ENCODE results near the gene MORF4L1. TPM values are rescaled to one million over a fixed set of nuclear protein-coding genes. Genes with fewer than 3 reads are reported as not detected.
"Not testable (repeated sequence)": the region's sequence is repeated elsewhere in the genome, so short reads cannot be mapped to it uniquely, and the experiment has no call there.

The MORF4L1 gene
- total RNA-seq, 2 donors from 2014 or later = 151 to 304 TPM

DNA sequence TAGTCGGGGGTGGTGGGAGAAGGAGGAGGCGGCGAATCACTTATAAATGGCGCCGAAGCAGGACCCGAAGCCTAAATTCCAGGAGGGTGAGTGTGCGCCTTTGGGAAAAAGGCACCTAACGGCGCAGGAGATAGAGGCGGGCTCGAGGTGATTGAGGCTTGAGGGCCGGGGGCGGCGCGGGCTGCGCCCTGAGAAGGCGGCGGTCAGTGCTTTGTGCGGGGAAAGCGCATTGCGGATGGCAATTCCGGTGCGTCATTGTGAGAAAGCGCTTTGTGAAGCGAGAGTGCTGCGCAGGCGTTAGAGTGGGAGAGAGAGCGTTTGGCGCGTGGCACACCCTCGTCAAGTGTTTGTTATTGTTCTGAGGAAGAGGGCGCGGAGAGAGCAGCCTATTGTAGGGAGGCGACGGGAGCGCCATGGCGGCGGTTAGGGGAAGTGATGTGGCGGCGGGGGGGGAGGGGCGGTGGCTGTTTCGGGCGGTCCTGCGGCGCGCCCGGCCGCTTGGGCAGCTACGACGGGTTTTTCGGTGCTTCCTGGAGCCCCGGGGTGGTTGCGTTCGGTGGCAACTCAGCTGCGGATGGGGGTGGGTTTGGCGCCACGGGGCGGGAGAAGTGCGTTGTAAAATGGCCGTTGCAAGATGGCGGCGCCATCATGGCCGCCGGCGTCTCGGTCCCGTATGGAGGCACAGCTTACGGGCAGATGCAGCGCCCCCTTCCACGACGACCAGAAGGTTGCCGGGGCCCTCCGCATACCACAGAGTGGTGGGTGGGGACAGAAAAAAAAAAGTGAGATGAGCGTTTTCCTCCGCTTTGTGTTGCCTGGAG lies 492 bp downstream of the MORF4L1 start:
- no peaks in the 10 kb centered on the region for H3K36me3 ChIP-seq
- under 1% methylated on average over 75 of the region's 75 CpGs for WGBS
- intact Hi-C loops (cut with DNase I) = no loop called here

GRCh38 chr15:78873793-78874765 lies 1.4 kb downstream of the MORF4L1 start:
- Histone ChIP-seq H3K4me3 (peak overlapping the region; percentile 89 to 100), H3K36me3 (no peaks in the 10 kb centered on the region), H3K27me3 (replicated peaks; ENCODE audit: insufficient read depth) (no peaks in the 10 kb centered on the region), H3K27ac (peak overlapping the region; percentile 99 to 100), H3K4me1 (replicated peaks) (peaks cover 10% of the 10 kb centered on the region), H3K9me3 (no peaks in the 10 kb centered on the region)
- no peak for DNase-seq (ENCODE audit: low spot score)
- WGBS = under 1% methylated on average over 38 of the region's 38 CpGs
- no peak for TF ChIP-seq POLR2AphosphoS5 (IDR thresholded peaks at IDR 0.05)
- no peak for TF ChIP-seq POLR2A (IDR thresholded peaks at IDR 0.05)
- TF ChIP-seq, protein P1, sequence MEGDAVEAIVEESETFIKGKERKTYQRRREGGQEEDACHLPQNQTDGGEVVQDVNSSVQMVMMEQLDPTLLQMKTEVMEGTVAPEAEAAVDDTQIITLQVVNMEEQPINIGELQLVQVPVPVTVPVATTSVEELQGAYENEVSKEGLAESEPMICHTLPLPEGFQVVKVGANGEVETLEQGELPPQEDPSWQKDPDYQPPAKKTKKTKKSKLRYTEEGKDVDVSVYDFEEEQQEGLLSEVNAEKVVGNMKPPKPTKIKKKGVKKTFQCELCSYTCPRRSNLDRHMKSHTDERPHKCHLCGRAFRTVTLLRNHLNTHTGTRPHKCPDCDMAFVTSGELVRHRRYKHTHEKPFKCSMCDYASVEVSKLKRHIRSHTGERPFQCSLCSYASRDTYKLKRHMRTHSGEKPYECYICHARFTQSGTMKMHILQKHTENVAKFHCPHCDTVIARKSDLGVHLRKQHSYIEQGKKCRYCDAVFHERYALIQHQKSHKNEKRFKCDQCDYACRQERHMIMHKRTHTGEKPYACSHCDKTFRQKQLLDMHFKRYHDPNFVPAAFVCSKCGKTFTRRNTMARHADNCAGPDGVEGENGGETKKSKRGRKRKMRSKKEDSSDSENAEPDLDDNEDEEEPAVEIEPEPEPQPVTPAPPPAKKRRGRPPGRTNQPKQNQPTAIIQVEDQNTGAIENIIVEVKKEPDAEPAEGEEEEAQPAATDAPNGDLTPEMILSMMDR (IDR thresholded peaks at IDR 0.05) = no peak
- intact Hi-C loops (cut with DNase I) = no loop called here

More for the DNA sequence above, 492 bp downstream of the MORF4L1 start:
- H3K27me3 ChIP-seq (replicated peaks; ENCODE audit: insufficient read depth) = no peaks in the 10 kb centered on the region
- no peaks in the 10 kb centered on the region for H3K9me3 ChIP-seq
- TF ChIP-seq, protein P1 (IDR thresholded peaks at IDR 0.05) = peak in 2 of 4 experiments; percentile 7 to 31
- TF ChIP-seq POLR2A (IDR thresholded peaks at IDR 0.05) (peak; percentile 70), POLR2AphosphoS5 (IDR thresholded peaks at IDR 0.05) (peak; percentile 39)
- peak overlapping the region; percentile 99 to 100 for H3K27ac ChIP-seq
- H3K4me1 ChIP-seq (replicated peaks) = peaks cover 10% of the 10 kb centered on the region
- H3K4me3 ChIP-seq = peak overlapping the region; percentile 89 to 100
- DNase-seq (ENCODE audit: low spot score) = peak; percentile 71

GRCh38 chr15:78875107-78875914 lies 2.6 kb downstream of the MORF4L1 start:
- TF ChIP-seq POLR2A (IDR thresholded peaks at IDR 0.05) (no peak), POLR2AphosphoS5 (IDR thresholded peaks at IDR 0.05) (no peak)
- TF ChIP-seq, protein P1 (IDR thresholded peaks at IDR 0.05) = no peak
- WGBS = 61% methylated on average over 22 of the region's 22 CpGs
- intact Hi-C loops (cut with DNase I) = no loop called here
- Histone ChIP-seq H3K4me3 (peak overlapping the region in 1 of 2 donors; percentile 100), H3K9me3 (no peaks in the 10 kb centered on the region), H3K4me1 (replicated peaks) (peaks cover 10% of the 10 kb centered on the region), H3K36me3 (no peaks in the 10 kb centered on the region), H3K27me3 (replicated peaks; ENCODE audit: insufficient read depth) (no peaks in the 10 kb centered on the region), H3K27ac (peak overlapping the region in 1 of 2 donors; percentile 100)
- no peak for DNase-seq (ENCODE audit: low spot score)

DNA sequence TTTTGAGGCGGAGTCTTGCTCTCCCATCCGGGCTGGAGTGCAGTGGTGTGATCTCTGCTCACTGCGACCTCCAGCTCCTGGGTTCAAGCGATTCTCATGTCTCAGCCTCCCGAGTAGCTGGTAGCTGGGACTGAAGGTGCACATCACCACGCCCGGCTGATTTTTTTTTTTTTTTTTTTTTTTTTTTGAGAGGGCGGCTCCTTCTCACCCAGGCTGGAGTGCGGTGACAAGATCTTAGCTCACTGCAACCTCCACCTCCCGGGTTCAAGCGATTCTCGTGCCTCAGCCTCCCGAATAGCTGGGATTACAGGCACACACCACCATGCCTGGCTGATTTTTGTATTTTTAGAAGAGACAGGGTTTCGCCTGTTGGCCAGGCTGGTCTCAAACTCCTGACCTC lies 4.3 kb downstream of the MORF4L1 start:
- H3K9me3 ChIP-seq; H3K4me3 ChIP-seq; DNase-seq (ENCODE audit: low spot score); H3K4me1 ChIP-seq (replicated peaks); H3K27ac ChIP-seq; H3K36me3 ChIP-seq; H3K27me3 ChIP-seq (replicated peaks; ENCODE audit: insufficient read depth); intact Hi-C loops (cut with DNase I): not testable (repeated sequence)
- whole genome bisulfite sequencing = 79% methylated on average over 14 of the region's 14 CpGs

Data from prostate gland (tissue), 2 donors.